Right lobe of liver (tissue), 4 donors: ENCODE results near the gene SLC13A4.

Experiments used
- POLR2A ChIP-seq: fragments of 450-650 bp; IDR thresholded peaks from one replicate; pipeline ENCODE4 v1.6.1; 2017; ENCODE audit warnings: antibody characterized with exemption, mild to moderate bottlenecking
- TF ChIP-seq, protein P1 (sequence below), 4 donors: fragments of 200-600 bp in 3 of 4; fragments of 450-650 bp in 1 of 4; IDR thresholded peaks; one replicate each; pipeline versions ENCODE4 v1.5.1 to v1.8.0; 2016 to 2022; ENCODE audit warnings: antibody characterized with exemption in 4 of 4, mild to moderate bottlenecking in 2 of 4
- donor health status: DM: no; HTN: no; CAD: no.
- donor health status: DM: no; HTN: no; CAD: no.
- donor health status: DM: no; HTN: yes; CAD: no.

DNA sequence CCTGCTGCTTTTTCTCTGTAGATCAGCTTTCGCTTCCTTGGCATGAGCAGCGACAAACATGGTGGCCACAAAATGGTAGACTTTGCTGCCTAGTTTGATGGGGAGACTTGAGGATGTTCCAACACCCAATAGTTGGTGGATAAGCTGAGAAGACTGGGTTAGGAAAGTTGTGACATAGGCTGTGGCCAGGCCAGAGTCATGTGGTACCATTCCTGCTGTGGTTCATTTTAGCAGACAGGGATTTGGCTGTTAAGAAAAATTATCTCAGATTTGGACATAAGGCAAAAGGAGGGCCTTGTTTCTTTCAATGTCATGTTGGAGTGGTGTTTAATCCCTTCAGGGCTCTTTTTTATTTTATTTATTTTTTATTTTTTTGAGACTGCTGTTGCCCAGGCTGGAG is 47.2 kb upstream of the SLC13A4 start:
- TF ChIP-seq, protein P1, sequence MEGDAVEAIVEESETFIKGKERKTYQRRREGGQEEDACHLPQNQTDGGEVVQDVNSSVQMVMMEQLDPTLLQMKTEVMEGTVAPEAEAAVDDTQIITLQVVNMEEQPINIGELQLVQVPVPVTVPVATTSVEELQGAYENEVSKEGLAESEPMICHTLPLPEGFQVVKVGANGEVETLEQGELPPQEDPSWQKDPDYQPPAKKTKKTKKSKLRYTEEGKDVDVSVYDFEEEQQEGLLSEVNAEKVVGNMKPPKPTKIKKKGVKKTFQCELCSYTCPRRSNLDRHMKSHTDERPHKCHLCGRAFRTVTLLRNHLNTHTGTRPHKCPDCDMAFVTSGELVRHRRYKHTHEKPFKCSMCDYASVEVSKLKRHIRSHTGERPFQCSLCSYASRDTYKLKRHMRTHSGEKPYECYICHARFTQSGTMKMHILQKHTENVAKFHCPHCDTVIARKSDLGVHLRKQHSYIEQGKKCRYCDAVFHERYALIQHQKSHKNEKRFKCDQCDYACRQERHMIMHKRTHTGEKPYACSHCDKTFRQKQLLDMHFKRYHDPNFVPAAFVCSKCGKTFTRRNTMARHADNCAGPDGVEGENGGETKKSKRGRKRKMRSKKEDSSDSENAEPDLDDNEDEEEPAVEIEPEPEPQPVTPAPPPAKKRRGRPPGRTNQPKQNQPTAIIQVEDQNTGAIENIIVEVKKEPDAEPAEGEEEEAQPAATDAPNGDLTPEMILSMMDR (IDR thresholded peaks at IDR 0.05): no peak
- no peak for TF ChIP-seq POLR2A
